Sigmoid colon (tissue), 4 donors: Measurements from ENCODE around the gene DPYSL4.

Experiments
- CTCF ChIP-seq, 4 experiments: fragments of 450-650 bp in 3 of 4; fragments of 200-600 bp in 1 of 4; IDR thresholded peaks; one replicate each; pipeline ENCODE4 v1.5.1; 2016 to 2019; ENCODE audit warnings: antibody characterized with exemption in 4 of 4, mild to moderate bottlenecking in 3 of 4, moderate library complexity in 2 of 4
- EP300 ChIP-seq, 4 donors: sonication (generic); formaldehyde crosslinking; IDR thresholded peaks; one replicate each; pipeline ENCODE4 v1.6.1; 2017; ENCODE audit warnings: antibody characterized with exemption in 4 of 4
- POLR2A ChIP-seq, 2 donors: fragments of 450-650 bp; IDR thresholded peaks; one replicate each; pipeline ENCODE4 v1.6.1; 2016; ENCODE audit warnings: antibody characterized with exemption in 2 of 2, mild to moderate bottlenecking in 2 of 2, moderate library complexity in 2 of 2
- POLR2AphosphoS5 ChIP-seq, 4 donors: sonication (generic); formaldehyde crosslinking; IDR thresholded peaks; one replicate each; pipeline ENCODE4 v1.6.1; 2017; ENCODE audit warnings: antibody characterized with exemption in 4 of 4

- TF ChIP-seq POLR2A (IDR thresholded peaks at IDR 0.05): no peak
- TF ChIP-seq EP300 (IDR thresholded peaks at IDR 0.05): no peak
- no peak for TF ChIP-seq CTCF (IDR thresholded peaks at IDR 0.05)
- no peak for TF ChIP-seq POLR2AphosphoS5 (IDR thresholded peaks at IDR 0.05)
These were observed 68.1 kb downstream of the DPYSL4 start for GRCh38 chr10:132254841-132255240.
